K562 (cell line): ENCODE results near the gene TIFAB. TPM values are rescaled to one million over a fixed set of nuclear protein-coding genes. Genes with fewer than 3 reads are reported as not detected.

ENCODE experiments used
- BACH1 ChIP-seq: fragments of 200-800 bp; sonication (Bioruptor generic); IDR thresholded peaks from 2 replicates; pipeline ENCODE4 v1.6.1; 2016; ENCODE audit warnings: missing genetic modification characterization, missing compliant biosample characterization
- ERF ChIP-seq: fragments of 450-650 bp; formaldehyde crosslinking; IDR thresholded peaks from 2 replicates; pipeline ENCODE4 v1.4.0; 2020; ENCODE audit warnings: mild to moderate bottlenecking, mixed read lengths
- GATA2 ChIP-seq: sonication (generic); formaldehyde crosslinking; IDR thresholded peaks from 2 replicates; pipeline ENCODE4 v1.4.0; 2020; ENCODE audit warnings: mild to moderate bottlenecking, missing genetic modification reagents
- HIVEP1 ChIP-seq: fragments of 250-450 bp; sonication (Bioruptor Pico); IDR thresholded peaks from 2 replicates; pipeline ENCODE4 v1.4.0; 2020; ENCODE audit warnings: mild to moderate bottlenecking
- HMBOX1 ChIP-seq: sonication (generic); IDR thresholded peaks from 2 replicates; pipeline ENCODE4 v1.6.1; 2016
- MCM2 ChIP-seq: fragments of 450-650 bp; IDR thresholded peaks from 2 replicates; pipeline ENCODE4 v1.6.1; 2017; ENCODE audit warnings: low read depth, mild to moderate bottlenecking
- MEF2D ChIP-seq: conservative IDR thresholded peaks from 2 replicates; pipeline ENCODE4 v1.6.1; 2016; ENCODE audit warnings: low read depth, missing genetic modification characterization, missing compliant biosample characterization
- NFIC ChIP-seq: fragments of 450-650 bp; IDR thresholded peaks from 2 replicates; pipeline ENCODE4 v1.6.1; 2017; ENCODE audit warnings: mild to moderate bottlenecking, inconsistent platforms
- THRB ChIP-seq: fragments of 450-650 bp; formaldehyde crosslinking; conservative IDR thresholded peaks from 2 replicates; pipeline ENCODE4 v1.4.0; 2022; ENCODE audit warnings: mild to moderate bottlenecking, missing genetic modification characterization
- ZBTB2 ChIP-seq: fragments of 450-650 bp; IDR thresholded peaks from 2 replicates; pipeline ENCODE4 v1.6.1; 2016; ENCODE audit warnings: antibody characterized with exemption
- ZNF12 ChIP-seq: sonication (generic); formaldehyde crosslinking; IDR thresholded peaks from 2 replicates; pipeline ENCODE4 v1.4.0; 2020; ENCODE audit warnings: mild to moderate bottlenecking, missing genetic modification reagents
- ZNF518B ChIP-seq: fragments of 250-450 bp; sonication (Bioruptor Pico); IDR thresholded peaks from 2 replicates; pipeline ENCODE4 v1.5.0; 2021; ENCODE audit warnings: mild to moderate bottlenecking, moderate library complexity
- ZNF830 ChIP-seq: fragments of 250-450 bp; sonication (Bioruptor Pico); IDR thresholded peaks from 2 replicates; pipeline ENCODE4 v1.5.0; 2021; ENCODE audit warnings: mild to moderate bottlenecking
- polyA plus RNA-seq, 8 experiments: library from polyadenylated mRNA; depleted of rRNA in 4 of 8; stranded (reverse) in 5 of 8; unstranded in 3 of 8; fragments of >200 nt; fragmentation: Nextera tagmentation in 2 of 8; fragmentation: Illumina TruSeq in 1 of 8; extraction: Ambion mirVana in 2 of 8; extraction: Trizol in 1 of 8; gene quantifications; 2 replicates each; pipeline versions ENCODE4 v1.2.1 to v1.2.3, GENCODE V29; 2011 to 2014; ENCODE audit warnings: inconsistent platforms in 1 of 8, missing spikeins in 1 of 8
- total RNA-seq, 7 experiments: library from RNA; depleted of rRNA in 6 of 7; stranded (reverse); fragments of >200 nt in 6 of 7; fragmentation: Illumina TruSeq in 2 of 7; extraction: Trizol in 2 of 7; gene quantifications; 2 replicates each; pipeline versions ENCODE4 v1.2.1 to v1.2.3, GENCODE V29; 2011 to 2021; ENCODE audit warnings: low replicate concordance in 1 of 7

TIFAB gene
- total and polyA plus RNA-seq, 9 of the 15 experiments (the other 6 are each of a cell fraction or from before 2014, with no cell fraction given) = not detected

DNA sequence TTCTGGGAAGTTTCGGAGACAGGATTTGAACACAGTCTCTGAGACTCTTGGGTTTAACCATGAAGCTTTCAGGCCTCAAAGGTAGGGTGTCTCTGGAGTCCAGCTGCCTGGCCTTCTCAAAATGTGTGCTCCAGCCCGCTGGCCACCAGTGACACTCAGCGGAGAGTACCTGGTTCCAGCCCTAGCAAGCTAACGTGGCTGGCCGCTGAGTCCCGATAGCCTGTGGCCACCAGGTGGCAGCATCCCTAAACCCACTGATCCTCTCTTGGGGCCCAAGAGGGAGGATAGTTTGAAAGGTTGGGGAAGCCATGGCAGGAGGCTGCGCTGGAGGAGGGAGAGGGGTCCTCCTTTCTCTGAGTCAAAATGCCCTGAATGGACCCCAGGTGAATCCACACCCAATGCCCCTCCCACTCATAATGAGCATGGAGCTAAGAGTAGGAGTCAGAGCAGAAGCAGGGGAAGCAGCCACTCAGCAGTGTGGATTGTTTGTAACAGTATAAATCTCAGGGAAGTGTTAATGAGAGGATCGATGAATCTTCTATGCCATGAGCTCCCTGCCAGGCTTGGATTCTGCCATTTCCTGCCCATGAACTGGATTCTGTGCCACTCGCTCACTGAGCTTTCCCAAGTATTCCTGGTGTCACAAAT lies 5.4 kb upstream of the TIFAB start (continued):
- no peak for TF ChIP-seq ZBTB2
- TF ChIP-seq THRB (CRISPR knock-in tag) = 0 out of 2 replicates have a peak, but pooled peaks have one; percentile 20
- no peak for TF ChIP-seq ZNF518B (CRISPR knock-in tag)
- TF ChIP-seq NFIC = no peak
- no peak for TF ChIP-seq MCM2
- no peak for TF ChIP-seq ZNF830 (CRISPR knock-in tag)
- TF ChIP-seq ZNF12 = no peak
- no peak for TF ChIP-seq HIVEP1 (CRISPR knock-in tag)
- peak; percentile 44; the same call in 1 of the 2 replicates for TF ChIP-seq HMBOX1
- no peak for TF ChIP-seq BACH1 (tag)
- TF ChIP-seq ERF = no peak
- TF ChIP-seq GATA2 = no peak
- no peak for TF ChIP-seq MEF2D (tag)
